Hematopoietic multipotent progenitor cell treated with erythropoietin and hydrocortisone succinate and interleukin-3 and kit ligand, for 8 days (in vitro differentiated cells): ENCODE measurements around the gene COPRS.
"Not testable (repeated sequence)": the region's sequence is repeated elsewhere in the genome, so short reads cannot be mapped to it uniquely, and the experiment has no call there.

ENCODE experiments used
- DNase-seq: peaks from one replicate; pipeline ENCODE4 v3.0.0-alpha.2; 2015

The COPRS gene

GRCh38 chr17:31843070-31843745 is 15.8 kb downstream of the COPRS start:
- DNase-seq, result no peak

GRCh38 chr17:31842195-31843069 is 16.6 kb downstream of the COPRS start:
- peak; percentile 57 for DNase-seq

GRCh38 chr17:31841850-31842194 is 17.2 kb downstream of the COPRS start:
- no peak for DNase-seq

GRCh38 chr17:31838636-31839225 is 20.3 kb downstream of the COPRS start:
- no peak for DNase-seq

GRCh38 chr17:31835984-31836383 is 23.1 kb downstream of the COPRS start:
- DNase-seq, result no peak

- DNase-seq, result no peak
Measured at GRCh38 chr17:31834448-31834847, 24.6 kb downstream of the COPRS start.

GRCh38 chr17:31832746-31833145 is 26.3 kb downstream of the COPRS start:
- DNase-seq, result no peak

GRCh38 chr17:31830971-31831858 is 27.8 kb downstream of the COPRS start:
- no peak for DNase-seq

GRCh38 chr17:31829649-31830048 is 29.4 kb downstream of the COPRS start:
- DNase-seq, result no peak

GRCh38 chr17:31828955-31829354 is 30.1 kb downstream of the COPRS start:
- not testable (repeated sequence) for DNase-seq

- peak; percentile 22 for DNase-seq
Measured at GRCh38 chr17:31825961-31826691, 32.9 kb downstream of the COPRS start.

GRCh38 chr17:31824766-31825360 is 34.2 kb downstream of the COPRS start:
- DNase-seq, result no peak

GRCh38 chr17:31823014-31823413 is 36.0 kb downstream of the COPRS start:
- DNase-seq, result no peak

GRCh38 chr17:31820691-31821435 is 38.2 kb downstream of the COPRS start:
- DNase-seq, result no peak

- DNase-seq, result no peak
Measured at GRCh38 chr17:31819578-31819977, 39.5 kb downstream of the COPRS start.

- DNase-seq, result not testable (repeated sequence)
Measured at GRCh38 chr17:31818863-31819262, 40.2 kb downstream of the COPRS start.

- no peak for DNase-seq
Measured at GRCh38 chr17:31815212-31815730, 43.8 kb downstream of the COPRS start.

- DNase-seq, result no peak
Measured at GRCh38 chr17:31811101-31811500, 47.9 kb downstream of the COPRS start.

- not testable (repeated sequence) for DNase-seq
Measured at GRCh38 chr17:31809876-31810275, 49.2 kb downstream of the COPRS start.

GRCh38 chr17:31808521-31809050 is 50.5 kb downstream of the COPRS start:
- no peak for DNase-seq
